Tibial nerve (tissue), 3 donors: ENCODE measurements around the gene PCBP3.

Source experiments
- POLR2A ChIP-seq, 2 donors: fragments of 450-650 bp; IDR thresholded peaks; one replicate each; pipeline ENCODE4 v1.6.1; 2017; ENCODE audit warnings: antibody characterized with exemption in 2 of 2, mild to moderate bottlenecking in 2 of 2, moderate library complexity in 2 of 2
- TF ChIP-seq, protein P1 (sequence below), 5 experiments: fragments of 200-600 bp in 3 of 5; fragments of 450-650 bp in 2 of 5; sonication (generic) in 3 of 5; IDR thresholded peaks; one replicate each; pipeline ENCODE4 v1.5.1; 2016 to 2019; ENCODE audit warnings: antibody characterized with exemption in 5 of 5, mild to moderate bottlenecking in 3 of 5, moderate library complexity in 2 of 5

DNA sequence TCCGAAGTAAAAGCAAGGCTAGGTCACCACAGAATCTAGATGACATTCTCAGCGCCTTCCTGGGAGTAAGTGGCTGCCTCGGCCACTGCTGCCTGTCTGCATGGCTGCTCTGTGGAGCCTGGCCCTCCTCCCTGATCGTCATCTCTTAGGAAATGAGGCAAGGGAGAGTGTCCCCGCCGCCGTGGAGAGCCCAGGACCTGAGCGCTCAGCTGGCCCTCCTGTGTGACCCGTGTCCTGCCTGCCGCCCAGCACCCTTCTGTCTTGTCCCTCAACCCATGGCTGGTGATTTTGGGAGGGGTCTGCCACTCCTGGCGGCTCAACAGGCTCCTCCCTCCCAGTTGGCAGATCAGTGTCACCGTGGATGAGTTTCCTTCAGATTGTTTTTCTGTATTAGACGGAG is 181.7 kb downstream of the PCBP3 start:
- no peak for TF ChIP-seq POLR2A (IDR thresholded peaks at IDR 0.05)
- TF ChIP-seq, protein P1, sequence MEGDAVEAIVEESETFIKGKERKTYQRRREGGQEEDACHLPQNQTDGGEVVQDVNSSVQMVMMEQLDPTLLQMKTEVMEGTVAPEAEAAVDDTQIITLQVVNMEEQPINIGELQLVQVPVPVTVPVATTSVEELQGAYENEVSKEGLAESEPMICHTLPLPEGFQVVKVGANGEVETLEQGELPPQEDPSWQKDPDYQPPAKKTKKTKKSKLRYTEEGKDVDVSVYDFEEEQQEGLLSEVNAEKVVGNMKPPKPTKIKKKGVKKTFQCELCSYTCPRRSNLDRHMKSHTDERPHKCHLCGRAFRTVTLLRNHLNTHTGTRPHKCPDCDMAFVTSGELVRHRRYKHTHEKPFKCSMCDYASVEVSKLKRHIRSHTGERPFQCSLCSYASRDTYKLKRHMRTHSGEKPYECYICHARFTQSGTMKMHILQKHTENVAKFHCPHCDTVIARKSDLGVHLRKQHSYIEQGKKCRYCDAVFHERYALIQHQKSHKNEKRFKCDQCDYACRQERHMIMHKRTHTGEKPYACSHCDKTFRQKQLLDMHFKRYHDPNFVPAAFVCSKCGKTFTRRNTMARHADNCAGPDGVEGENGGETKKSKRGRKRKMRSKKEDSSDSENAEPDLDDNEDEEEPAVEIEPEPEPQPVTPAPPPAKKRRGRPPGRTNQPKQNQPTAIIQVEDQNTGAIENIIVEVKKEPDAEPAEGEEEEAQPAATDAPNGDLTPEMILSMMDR (IDR thresholded peaks at IDR 0.05): no peak
